ENCODE measurements around the gene CDC16. TPM values are rescaled to one million over a fixed set of nuclear protein-coding genes. Genes with fewer than 3 reads are reported as not detected.
A peak's percentile ranks its signal among the peaks of the same experiment; 100 is the strongest.

Gene CDC16
- total and polyA plus RNA-seq, 8 donors, result 59.8 to 161 (median 121) TPM

GRCh38 chr13:114269281-114269770 is 34.6 kb downstream of the CDC16 start:
- ATAC-seq (no peak), DNase-seq (no peak)
- Histone ChIP-seq H3K27me3 (no peaks in the 10 kb centered on the region), H3K27ac (no peak overlapping the region), H3K4me3 (no peak overlapping the region), H3K9me3 (no peaks in the 10 kb centered on the region), H3K36me3 (peaks cover 0 to 94% of the 10 kb centered on the region in 2 donors), H3K4me1 (no peaks in the 10 kb centered on the region)
- intact Hi-C loops (cut with DNase I), result no loop called here
- TF ChIP-seq CTCF (IDR thresholded peaks at IDR 0.05), result no peak

GRCh38 chr13:114272977-114273376 is 38.3 kb downstream of the CDC16 start:
- no peak overlapping the region for H3K27ac ChIP-seq
- no peaks in the 10 kb centered on the region for H3K9me3 ChIP-seq
- no peak overlapping the region for H3K4me3 ChIP-seq
- H3K4me1 ChIP-seq, result no peaks in the 10 kb centered on the region
- no peak for DNase-seq
- intact Hi-C loops (cut with DNase I), result no loop called here
- ATAC-seq, result no peak
- H3K36me3 ChIP-seq, result peaks cover 0 to 79% of the 10 kb centered on the region in 2 donors
- no peak for TF ChIP-seq CTCF (IDR thresholded peaks at IDR 0.05)
- no peaks in the 10 kb centered on the region for H3K27me3 ChIP-seq

- no peaks in the 10 kb centered on the region for H3K27me3 ChIP-seq
- H3K36me3 ChIP-seq, result peaks cover 0 to 56% of the 10 kb centered on the region in 2 donors
- intact Hi-C loops (cut with DNase I), result no loop called here
- no peaks in the 10 kb centered on the region for H3K9me3 ChIP-seq
- H3K4me1 ChIP-seq, result peaks cover 1 to 6% of the 10 kb centered on the region in 2 donors
- ATAC-seq, result no peak
- peak in 2 of 4 donors; percentile 5 to 16 for DNase-seq
- H3K27ac ChIP-seq, result no peak overlapping the region
- no peak overlapping the region for H3K4me3 ChIP-seq
- no peak for TF ChIP-seq CTCF (IDR thresholded peaks at IDR 0.05)
These were observed 40.6 kb downstream of the CDC16 start for GRCh38 chr13:114275304-114275703.

- no peak for TF ChIP-seq CTCF (IDR thresholded peaks at IDR 0.05)
- ATAC-seq (no peak), DNase-seq (no peak)
- Histone ChIP-seq H3K4me1 (peaks cover 11 to 30% of the 10 kb centered on the region in 2 donors), H3K36me3 (peaks cover 0 to 25% of the 10 kb centered on the region in 2 donors), H3K27ac (no peak overlapping the region), H3K27me3 (no peaks in the 10 kb centered on the region), H3K4me3 (no peak overlapping the region), H3K9me3 (no peaks in the 10 kb centered on the region)
- intact Hi-C loops (cut with DNase I), result no loop called here
These were observed 44.4 kb downstream of the CDC16 start for GRCh38 chr13:114279146-114279545.

- peaks cover 0 to 25% of the 10 kb centered on the region in 2 donors for H3K36me3 ChIP-seq
- peak overlapping the region in 1 of 2 donors; percentile 98 for H3K27ac ChIP-seq
- ATAC-seq (no peak), DNase-seq (no peak)
- TF ChIP-seq CTCF (IDR thresholded peaks at IDR 0.05), result no peak
- intact Hi-C loops (cut with DNase I), result no loop called here
- H3K4me3 ChIP-seq, result no peak overlapping the region
- H3K4me1 ChIP-seq, result peaks cover 11 to 34% of the 10 kb centered on the region in 2 donors
- H3K9me3 ChIP-seq, result no peaks in the 10 kb centered on the region
- H3K27me3 ChIP-seq, result no peaks in the 10 kb centered on the region
These were observed 45.2 kb downstream of the CDC16 start for GRCh38 chr13:114279758-114280355.
